ENCODE data around the gene METTL3.
"Not testable (repeated sequence)": the region's sequence is repeated elsewhere in the genome, so short reads cannot be mapped to it uniquely, and the experiment has no call there.

Gene METTL3

DNA sequence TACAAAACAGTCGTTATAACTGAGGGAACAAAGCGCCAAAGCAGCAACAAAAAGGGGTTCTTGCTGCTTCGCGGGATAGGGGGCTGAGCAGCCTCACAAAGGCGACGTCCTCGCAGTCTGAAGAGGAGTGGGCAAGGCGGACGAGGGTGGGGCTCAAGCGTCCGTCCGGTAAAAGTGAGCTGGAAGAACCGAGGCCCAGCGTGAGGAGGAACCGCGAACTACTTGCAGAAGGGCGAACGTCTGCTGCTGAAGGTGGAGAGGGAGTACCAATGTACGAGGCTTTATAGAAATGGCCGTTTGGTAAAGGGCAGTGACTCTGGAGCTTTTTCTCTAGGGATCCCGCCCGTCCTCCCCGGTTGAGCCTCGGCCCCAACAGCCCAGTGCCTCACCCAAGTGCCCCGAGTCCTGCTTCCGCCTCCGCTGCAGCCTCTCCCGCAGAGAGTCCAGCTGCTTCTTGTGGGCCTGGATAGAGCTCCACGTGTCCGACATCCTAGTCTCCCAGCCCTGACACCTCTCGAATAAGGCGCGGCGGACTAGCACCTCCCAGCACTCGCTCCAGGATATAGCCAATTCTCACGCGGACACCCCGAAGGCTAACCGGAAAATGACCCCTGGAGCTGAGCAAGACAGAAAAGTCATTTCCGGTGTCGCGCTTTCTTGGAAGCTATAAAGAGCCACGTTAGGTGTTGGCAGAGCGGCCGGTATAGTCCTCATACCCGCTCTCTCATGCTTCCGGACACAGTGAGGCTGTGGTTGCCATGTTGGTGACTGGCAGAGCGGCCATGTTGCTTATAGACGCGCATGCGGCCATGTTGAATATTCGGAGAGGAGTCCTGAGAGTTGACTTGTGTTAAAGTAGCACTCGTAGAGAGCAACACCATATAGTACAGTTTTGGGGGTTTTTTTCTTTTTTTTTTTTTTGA, at the start of gene METTL3:
TSS of gene METTL3 (minus strand) at position 606 of the 923 bp plus-strand sequence. CDS start at position 489, 117 bp downstream.
- DNase-seq: peak; percentile 100

DNA sequence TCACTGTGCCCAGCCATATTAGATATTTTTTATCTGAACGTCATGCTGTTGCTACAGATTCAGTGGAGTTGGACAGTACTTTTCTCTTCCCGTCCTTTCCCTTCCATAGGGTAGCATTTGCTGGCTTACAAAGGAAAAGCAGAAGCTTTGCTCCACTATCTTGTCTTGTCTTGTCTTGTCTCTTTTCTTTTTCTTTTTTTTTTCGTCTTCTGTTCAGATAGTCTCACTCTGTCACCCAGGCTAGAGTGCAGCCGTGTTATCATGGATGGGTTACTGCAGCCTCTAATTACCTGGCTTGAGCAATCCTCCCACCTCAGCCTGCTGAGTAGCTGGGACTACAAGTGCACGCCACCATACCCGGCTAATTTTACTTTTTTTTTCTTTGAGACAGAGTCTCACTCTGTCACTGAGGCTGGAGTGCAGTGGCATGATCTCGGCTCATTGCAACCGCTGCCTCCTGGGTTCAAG, 47.6 kb upstream of the METTL3 start:
- DNase-seq: no peak

DNA sequence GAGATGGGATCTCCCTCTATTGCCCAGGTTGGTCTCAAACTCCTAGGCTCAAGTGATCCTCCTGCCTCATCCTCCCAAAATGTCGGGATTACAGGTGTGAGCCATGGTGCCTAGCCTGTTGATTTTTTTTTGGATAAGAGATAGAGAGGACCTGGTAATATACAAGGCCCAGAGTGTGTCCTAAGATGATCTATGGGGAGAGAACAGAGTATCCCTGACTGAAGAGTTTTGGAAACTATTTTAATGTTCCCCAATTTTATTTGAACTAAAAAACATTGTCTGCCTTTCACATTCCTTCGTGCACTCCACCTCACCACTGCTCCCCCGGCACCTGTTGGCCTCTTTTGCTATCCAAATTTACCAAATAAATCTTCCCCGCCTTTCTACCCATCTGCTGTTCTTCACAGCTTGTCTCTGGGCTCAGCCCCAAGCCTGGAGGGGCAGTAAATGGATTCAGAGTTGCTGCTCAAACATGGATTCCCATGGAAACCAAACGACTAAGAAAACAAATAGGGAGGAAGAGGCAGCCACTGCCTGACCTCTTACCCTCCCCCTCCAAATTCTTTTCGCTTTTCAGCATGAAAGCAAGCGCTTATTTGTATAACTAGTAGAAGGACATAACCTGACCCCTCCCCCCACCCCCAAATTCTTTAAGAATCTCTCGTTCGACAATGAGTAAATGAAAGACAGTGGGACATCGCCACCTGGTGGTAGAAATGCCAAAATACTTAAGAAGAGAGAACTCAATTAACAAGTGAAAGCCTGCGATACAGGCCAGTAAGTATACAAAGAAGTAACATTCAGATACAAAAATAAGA, 46.2 kb upstream of the METTL3 start:
- peak; percentile 92 to 93 for DNase-seq

DNA sequence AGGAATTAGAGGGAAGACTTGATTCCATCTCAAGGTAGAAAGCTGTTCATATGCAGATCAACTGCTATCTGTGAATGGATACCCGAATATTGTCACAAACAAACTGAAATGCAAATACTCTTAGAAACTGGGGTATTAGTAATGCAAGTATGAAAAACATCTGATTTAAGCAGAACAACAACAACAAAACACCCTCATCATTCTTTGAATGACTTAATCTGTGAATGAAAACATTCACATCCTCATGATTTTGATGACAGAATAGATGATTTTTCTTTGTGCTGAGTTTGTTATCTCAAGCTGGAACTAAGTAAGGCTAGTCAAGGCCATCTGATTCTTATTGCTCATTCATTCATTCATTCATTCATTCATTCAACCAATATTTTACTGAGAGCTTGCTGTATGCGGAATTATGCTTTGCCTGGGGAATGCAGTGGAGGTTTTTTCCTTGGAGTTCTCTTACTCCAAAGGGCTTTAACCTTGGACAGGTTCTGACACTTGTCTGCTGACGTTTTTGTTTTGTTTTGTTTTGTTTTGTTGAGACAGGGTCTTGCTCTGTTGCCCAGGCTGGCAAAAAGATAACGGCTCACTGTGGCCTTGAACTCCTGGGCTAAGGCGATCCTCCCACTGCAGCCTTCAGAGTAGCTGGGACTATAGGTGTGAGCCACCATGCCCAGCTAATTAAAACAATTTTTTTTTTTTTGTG, 45.4 kb upstream of the METTL3 start:
- no peak for DNase-seq

DNA sequence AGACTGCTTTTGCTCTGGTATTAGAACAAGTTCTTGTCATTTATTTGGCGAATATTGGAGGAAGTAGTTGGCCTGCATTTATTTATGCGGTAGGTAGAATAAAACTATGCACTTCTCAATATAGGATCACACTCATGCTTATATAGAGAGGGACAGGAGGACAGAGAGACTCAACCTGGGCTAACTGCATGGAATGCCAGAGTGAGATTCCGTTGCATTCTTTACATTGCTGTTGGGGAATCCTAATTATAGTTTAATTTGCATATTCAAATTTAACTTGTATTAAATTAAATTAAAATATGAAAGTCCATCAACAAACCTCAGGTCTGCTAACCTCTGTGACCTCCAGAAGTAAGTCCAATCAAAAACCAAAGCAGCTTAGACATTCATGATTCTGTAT, 42.1 kb upstream of the METTL3 start:
- no peak for DNase-seq

DNA sequence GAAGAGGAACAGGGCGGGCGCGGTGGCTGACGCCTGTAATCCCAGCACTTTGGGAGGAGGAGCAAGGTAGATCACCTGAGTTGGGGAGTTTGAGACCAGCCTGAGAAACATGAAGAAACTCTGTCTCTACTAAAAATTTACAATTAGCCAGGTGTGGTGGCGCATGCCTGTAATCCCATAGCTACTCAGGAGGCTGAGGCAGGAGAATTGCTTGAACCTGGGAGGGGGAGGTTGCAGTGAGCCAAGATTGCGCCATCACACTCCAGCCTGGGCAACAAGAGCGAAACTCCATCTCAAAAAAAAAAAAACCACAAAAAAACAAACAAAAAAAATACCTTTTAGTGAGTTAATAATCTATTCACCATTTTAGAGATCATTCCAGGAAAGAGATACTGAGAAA, 33.4 kb upstream of the METTL3 start:
- not testable (repeated sequence) for DNase-seq

DNA sequence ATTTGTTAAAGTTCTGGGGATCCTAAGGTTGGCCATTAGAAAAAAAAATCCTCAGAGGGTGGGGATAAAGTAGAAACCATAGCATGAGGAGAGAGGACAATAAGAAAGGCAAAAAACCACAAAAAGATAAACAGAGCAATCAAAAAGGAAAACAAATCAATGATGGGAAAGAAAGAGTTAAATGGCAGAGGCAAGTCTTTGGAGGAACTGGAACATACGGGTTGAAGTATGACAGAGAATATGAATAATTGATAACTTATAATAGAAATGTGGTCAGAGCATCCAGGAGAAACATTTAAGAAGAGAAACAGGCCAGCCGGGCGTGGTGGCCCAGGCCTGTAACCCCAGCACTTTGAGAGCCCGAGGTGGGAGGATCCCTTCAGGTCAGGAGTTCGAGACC, 32.8 kb upstream of the METTL3 start:
- DNase-seq: no peak

DNA sequence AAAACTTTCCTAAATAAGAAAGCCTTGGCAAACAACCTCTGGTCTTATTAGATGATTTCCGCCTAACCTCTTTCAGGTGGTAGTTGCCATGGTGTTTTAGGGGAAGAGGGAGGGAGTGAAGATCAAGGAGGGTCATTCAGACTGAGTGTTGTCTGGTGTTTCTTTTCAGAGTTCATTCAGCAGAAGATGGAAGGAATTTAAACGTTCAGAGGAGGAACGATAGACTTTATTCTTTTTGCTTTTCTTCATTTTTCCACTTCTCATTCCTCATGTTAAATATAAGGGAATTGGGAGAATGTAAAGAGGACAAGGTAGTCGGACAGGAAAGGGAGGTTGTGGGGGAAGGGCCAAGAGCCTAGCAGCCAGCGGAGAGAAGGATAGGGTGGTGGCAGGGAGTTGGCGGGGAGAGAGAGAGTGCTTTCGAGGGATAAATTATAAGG, 32.4 kb upstream of the METTL3 start:
- peak in 1 of 2 experiments; percentile 40 for DNase-seq

DNA sequence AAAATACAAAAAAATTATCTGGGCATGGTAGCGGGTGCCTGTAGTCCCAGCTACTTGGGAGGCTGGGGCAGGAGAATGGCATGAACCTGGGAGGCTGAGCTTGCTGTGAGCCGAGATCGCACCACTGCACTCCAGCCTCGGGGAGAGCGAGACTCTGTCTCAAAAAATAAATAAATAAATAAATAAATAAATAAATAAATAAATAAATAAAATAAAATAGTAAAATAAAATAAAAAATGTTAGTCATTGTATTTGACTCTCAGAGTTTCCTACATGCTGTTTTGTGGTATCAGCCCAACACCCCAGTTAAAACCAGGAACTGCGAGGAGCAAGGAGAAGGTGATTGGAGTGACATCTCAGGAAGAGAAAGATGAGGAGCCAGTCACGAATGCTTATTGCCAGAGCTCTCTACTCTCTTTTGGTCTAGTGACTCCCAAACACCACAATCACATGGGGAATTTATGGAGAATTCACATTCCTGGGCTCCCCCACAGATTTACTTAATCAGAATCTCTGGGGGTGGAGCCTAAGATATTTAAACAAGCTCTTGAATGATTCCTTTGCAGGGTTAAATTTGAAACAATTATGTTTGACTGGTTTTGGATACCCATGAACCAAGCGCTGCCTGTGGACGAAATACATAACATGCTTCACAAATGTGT, 30.4 kb upstream of the METTL3 start:
- no peak for DNase-seq

DNA sequence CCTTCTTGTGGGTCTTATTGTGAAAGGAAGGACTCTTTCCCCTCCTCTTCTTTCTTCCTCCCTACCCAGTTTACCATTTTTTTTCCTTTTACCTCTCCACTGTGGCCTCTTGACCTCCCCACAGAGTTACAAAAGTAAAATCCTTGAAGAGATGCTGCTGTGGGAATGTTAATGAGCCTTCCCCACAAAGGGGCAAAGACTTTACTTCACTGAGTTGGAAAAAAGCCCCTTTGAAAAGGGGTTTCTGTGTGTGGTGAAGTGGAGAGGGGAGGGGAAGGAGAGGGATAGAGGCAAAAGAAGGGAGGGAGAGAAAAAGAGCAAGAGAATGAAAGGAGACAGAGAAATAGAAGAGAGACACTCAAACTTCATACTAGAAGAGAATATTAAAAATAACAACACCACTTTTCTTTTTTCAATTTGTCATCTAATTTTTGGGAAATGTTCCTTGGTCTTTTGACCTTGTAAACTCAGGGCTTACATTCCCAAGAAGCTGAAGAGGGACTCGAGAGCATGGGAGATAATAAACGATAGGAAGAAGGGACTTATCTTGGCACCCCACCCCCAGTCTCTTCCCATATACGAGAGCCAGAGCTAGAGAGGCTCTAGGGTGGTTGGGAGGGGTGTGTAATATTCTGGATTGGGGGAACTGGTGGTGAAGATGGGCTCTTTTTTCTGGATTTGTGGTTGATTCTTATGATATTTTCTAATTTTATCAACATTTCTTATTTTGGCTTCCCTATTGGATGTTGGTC, 28.2 kb upstream of the METTL3 start:
- no peak for DNase-seq

DNA sequence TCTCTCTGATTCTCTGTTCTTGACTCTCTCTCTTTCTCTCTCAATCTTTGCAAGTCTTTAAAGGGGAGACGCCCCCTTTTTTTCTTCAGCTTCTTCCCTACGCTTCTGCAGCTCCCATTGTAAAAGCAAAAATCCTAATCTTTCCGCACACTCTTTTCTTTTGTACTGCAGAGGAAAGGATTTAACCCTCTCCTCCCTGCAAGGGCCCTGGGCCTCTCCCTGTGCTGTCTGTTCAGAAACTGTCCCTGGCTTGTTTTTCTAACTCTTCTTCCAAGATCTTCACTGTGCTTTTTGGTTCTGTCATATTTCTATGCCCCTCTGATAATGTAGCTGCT, 25.9 kb upstream of the METTL3 start:
- DNase-seq: no peak

DNA sequence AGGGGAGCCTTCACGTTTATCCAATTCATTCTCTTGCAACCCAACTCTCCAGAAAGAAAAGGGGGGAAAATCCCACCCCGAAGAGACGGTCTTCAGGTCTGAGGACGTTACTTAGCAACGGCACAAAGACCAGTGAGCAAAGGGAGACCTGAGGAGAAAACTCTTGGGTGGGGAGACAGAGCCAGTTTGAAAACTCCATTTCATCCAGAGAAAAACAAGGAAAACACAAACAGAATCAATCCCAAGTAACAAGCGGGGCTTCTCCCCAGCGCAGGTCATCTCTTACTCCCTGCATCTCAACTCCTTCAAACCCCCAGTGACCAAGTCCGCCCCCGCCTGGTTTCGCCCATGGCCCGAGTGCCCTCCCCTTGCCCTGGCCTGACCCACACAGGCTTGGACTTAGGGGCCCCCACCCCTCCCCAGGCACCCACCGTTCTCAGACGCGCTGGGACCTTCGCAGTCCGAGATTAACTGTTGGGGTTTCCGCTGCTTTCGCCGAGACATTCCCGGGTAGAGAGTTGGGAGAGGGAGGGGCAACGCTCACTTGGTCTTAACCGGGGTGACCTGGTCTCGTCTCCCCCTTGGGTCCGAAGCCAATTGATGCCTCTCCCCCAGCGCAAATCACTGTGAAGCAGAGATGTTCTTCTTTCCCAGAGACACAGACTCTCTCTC, 25.4 kb upstream of the METTL3 start:
- peak in 1 of 2 experiments; percentile 35 for DNase-seq

DNA sequence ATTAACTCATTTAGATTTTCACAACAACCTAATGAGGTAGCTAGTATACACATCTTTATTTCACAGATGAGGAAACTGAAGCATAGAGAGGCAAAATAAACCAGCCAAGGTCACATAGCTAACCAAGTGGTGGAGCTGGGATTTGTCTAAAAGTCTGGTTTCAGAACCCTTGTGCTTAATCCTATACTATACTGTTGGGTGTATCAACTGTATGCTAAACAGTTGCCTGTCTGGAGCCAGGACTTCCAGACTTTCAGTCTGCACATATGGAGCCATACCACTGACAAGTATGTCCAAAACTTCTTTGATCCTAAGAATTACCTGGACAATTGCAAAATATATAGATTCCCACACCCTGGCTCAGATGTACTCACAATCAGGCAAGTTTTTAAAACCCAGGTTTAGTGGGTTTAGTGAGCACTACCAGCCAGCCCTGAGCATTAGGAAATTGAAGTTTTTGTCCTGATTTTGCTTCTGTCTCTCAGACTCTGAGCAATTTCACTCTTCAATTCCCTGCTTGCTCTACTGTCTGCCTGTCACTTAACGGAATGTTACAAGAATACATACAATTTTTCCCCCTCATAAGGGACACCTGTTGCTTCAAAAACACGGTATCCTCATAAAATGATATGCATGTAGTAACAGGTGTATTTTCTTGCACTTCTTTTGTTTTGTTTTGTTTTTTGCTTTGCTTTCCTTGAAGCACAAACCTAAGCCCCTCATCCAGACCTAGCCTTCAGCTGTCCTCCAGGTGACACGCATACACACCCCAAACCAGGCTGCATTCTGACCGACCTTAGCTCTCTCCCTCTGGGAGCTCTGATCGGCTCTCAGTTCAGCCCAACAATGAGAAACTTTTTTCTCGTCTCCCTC, 24.6 kb upstream of the METTL3 start:
- DNase-seq: no peak

DNA sequence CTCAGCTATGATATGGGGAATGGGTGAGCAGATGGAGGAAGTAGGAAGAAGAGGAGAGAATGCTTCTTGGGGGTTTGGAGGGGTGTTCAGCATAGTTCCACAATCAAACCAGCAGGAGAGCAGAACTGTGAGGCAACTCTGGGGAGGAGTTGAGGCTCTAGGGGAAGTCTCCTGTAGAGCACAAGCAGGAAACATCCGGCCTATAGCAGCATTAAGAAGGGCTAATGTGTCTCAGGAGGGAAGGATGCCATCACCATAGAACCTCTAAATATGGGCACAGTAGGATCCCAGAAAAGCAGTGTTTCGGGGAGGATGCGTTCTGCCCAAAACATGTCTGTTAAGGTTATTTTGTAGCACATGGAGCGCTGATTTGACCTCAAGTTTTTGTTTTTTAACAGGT, 23.4 kb upstream of the METTL3 start:
- no peak for DNase-seq

DNA sequence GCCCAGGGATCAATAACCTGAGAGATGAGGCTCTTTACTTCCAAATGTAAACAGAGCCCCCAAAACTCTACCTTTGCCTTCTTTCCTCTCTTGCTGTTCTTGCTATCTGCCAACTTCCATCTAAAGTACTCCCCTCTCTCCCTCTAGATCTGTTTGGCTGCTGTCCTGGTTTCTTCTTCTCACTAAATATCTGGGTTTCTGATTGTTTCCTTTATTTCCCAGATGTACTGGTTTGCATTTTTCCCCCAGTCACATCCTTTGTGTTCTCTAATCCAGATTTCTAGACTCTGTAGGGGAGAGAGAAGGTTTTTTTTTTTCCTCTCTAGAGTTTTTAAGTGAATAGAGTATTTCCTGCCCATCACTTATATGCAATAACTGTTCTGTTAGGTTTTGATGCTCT, 22.2 kb upstream of the METTL3 start:
- no peak for DNase-seq

DNA sequence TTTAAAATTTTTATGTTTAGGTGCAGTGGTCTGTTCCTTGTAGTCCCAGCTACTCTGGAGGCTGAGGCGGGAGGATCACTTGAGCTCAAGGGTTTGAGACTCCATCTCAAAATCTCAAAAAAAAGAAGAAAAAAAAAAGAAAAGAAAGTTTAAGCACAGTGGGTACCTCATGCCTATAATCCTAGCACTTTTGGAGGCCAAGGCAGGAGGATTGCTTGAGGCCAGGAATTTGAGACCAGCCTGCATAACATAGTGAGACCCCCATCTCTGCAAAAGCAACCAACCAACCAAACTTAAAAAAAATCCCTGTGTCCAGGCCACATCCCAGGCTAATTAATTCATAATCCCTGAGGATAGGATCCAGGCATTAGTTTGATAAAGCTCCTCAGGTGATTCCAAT, 18.4 kb upstream of the METTL3 start:
- DNase-seq: no peak

DNA sequence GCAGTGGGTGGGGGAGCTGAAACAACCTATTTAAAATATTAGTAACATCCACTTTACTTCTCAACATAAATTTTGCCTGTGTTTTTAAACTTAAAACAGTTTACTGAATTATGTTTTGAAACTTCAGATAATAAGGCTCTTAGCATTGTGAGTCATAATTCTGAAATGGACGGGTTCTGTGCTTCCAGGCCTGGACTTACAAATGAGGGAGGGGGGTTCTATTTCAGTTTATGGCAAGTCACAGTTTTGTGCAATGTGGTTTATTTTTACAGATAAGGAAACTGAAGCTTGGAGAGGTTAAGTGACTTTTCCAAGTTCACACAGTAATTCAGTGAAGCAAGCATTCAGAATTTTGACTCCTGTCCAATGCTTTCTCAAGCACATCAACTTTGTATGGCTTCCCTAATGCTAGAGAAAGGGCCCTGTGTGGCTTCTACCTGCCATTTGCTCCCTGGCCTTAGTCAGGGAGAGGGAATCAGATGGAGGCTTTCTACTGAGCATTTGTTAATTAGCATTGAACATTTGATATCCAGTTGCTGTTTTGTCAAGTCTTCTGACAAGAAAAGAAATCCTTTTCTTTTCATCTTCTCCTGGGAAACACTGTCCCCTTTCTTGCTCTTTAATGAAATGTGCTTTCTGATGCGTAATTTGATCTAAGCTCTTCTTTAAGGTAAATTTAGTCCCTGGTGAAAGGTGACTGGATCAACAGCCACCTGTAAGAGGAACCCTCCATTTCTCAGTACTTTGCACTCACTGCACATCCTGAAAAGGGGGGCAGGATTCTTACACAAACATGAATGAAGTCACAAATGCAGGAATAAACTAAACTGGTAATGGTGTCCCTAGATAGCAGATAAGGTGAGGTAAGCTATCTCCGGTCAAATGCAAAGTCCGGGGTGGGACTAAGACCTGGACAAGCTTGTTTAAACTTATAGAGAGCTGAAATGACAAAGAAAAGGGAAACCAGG, 17.5 kb upstream of the METTL3 start:
- DNase-seq: no peak

DNA sequence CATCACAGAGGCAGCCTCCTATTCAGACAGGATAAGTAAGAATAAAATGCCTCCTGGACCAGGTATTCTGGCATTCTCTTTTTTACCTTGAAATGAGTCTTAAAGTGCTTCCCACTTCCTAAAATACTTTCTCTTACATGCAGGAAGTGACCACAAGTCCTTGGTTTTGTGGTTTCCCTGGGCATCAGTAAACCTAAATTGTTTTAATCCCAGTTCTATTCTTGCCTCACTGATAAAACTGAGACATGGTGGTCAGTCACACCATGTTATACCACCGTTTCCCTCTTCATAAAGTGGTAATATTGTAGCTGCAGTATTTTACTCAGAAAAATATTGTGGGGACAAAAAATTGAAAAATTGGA, 16.2 kb upstream of the METTL3 start:
- DNase-seq: no peak

DNA sequence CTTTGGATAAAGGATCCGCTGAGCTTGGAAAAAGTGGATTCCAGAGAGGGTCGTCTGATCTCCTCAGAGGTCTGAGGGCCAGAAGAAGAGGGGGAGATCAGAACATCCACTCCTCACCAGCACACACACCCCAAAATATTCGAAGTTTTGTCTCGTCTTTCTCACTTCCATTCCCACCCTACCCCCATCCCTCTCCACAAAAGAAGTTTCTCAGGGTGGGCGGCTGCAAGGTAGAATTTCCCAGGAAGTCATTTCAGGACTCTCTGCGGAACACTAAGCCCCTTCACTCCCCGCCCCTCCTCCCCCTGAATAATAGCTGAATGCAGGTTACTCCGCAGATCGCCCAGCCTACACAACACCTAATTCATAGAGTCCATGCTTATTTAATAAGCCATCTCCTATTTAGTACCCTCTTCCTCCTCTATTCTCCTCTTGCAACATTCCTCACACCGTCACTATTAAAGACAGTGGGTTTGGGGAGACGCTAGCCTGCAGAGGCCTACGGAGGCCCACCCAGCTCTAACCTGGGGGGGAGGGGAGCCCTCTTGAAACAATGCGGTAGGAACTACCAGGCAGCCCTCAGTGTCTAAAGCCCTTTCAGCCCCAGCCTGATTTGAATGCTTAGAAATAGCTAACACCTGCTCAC, 15.7 kb upstream of the METTL3 start:
- DNase-seq: peak; percentile 25 to 66

Measured in NCI-H524 (cell line).